Keratinocyte (primary cell): ENCODE data around the gene PLTP.

ENCODE experiments used
- EZH2 ChIP-seq: IDR thresholded peaks from one replicate; pipeline ENCODE4 v1.6.1; 2012; ENCODE audit warnings: inconsistent platforms, mild to moderate bottlenecking, low read length, moderate library complexity
- TF ChIP-seq, protein P1 (sequence below), 3 experiments: IDR thresholded peaks in 1 of 3; conservative IDR thresholded peaks in 1 of 3; optimal IDR thresholded peaks in 1 of 3; 2 replicates in 2 of 3; 3 replicates in 1 of 3; pipeline versions ENCODE3 to v1.5.1; 2011; ENCODE audit warnings: low read length in 3 of 3, mild to moderate bottlenecking in 3 of 3, moderate library complexity in 2 of 3, control low read depth in 1 of 3, inconsistent platforms in 1 of 3; ENCODE audit not compliant: insufficient read depth in 2 of 3; ENCODE audit errors: extremely low read depth in 1 of 3

DNA sequence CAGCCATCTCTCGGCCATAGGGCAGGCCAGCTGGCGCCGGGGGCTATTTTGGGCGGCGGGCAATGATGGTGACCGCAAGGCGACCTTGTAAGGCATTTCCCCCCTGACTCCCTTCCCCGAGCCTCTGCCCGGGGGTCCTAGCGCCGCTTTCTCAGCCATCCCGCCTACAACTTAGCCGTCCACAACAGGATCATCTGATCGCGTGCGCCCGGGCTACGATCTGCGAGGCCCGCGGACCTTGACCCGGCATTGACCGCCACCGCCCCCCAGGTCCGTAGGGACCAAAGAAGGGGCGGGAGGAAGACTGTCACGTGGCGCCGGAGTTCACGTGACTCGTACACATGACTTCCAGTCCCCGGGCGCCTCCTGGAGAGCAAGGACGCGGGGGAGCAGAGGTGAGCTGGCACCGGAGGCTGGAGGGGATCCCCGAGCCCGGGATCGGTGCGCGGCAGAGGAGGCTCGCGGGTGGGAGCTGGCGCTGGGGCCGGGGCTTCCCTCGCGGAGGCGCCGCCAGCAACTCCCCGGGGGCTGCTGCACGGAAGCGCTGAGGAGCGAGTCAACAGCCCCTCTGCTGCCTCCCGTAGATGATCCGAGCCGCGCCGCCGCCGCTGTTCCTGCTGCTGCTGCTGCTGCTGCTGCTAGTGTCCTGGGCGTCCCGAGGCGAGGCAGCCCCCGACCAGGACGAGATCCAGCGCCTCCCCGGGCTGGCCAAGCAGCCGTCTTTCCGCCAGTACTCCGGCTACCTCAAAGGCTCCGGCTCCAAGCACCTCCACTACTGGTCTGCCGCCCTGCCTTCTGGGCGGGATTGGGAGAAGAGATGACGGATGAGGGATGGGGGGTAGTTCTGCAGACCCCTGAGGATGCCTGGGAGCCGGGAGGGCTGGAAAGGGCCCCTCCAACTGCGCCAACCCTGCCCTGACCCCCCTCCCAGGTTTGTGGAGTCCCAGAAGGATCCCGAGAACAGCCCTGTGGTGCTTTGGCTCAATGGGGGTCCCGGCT is 20.7 kb downstream of the PLTP start, which contains the start of the genes CTSA and NEURL2:
- TF ChIP-seq, protein P1, sequence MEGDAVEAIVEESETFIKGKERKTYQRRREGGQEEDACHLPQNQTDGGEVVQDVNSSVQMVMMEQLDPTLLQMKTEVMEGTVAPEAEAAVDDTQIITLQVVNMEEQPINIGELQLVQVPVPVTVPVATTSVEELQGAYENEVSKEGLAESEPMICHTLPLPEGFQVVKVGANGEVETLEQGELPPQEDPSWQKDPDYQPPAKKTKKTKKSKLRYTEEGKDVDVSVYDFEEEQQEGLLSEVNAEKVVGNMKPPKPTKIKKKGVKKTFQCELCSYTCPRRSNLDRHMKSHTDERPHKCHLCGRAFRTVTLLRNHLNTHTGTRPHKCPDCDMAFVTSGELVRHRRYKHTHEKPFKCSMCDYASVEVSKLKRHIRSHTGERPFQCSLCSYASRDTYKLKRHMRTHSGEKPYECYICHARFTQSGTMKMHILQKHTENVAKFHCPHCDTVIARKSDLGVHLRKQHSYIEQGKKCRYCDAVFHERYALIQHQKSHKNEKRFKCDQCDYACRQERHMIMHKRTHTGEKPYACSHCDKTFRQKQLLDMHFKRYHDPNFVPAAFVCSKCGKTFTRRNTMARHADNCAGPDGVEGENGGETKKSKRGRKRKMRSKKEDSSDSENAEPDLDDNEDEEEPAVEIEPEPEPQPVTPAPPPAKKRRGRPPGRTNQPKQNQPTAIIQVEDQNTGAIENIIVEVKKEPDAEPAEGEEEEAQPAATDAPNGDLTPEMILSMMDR (optimal IDR thresholded peaks at IDR 0.05 in 1 of 3, IDR thresholded peaks at IDR 0.05 in 1 of 3, conservative IDR thresholded peaks at IDR 0.05 in 1 of 3; ENCODE audit: extremely low read depth in 1 of 3, insufficient read depth in 2 of 3, low read length in 3 of 3) = peak in 2 of 3 experiments; percentile 1 to 30
- TF ChIP-seq EZH2 = no peak
